Hepatocyte (in vitro differentiated cells): ENCODE data around the gene ALPG.

Source experiments
- EZH2 ChIP-seq: fragments of 200-600 bp; sonication (generic); IDR thresholded peaks from 2 replicates; pipeline ENCODE4 v1.6.1; 2016; ENCODE audit warnings: antibody characterized with exemption, mild to moderate bottlenecking, borderline replicate concordance
- EZH2phosphoT487 ChIP-seq: fragments of 200-600 bp; sonication (generic); IDR thresholded peaks from one replicate; pipeline ENCODE4 v1.6.1; 2018; ENCODE audit warnings: antibody characterized with exemption, mild to moderate bottlenecking, low read depth, moderate library complexity; ENCODE audit not compliant: unreplicated experiment, severe bottlenecking
- TF ChIP-seq, protein P1 (sequence below): fragments of 200-600 bp; sonication (generic); IDR thresholded peaks from 2 replicates; pipeline ENCODE4 v1.5.1; 2016; ENCODE audit warnings: antibody characterized with exemption, mild to moderate bottlenecking; ENCODE audit not compliant: poor library complexity

DNA sequence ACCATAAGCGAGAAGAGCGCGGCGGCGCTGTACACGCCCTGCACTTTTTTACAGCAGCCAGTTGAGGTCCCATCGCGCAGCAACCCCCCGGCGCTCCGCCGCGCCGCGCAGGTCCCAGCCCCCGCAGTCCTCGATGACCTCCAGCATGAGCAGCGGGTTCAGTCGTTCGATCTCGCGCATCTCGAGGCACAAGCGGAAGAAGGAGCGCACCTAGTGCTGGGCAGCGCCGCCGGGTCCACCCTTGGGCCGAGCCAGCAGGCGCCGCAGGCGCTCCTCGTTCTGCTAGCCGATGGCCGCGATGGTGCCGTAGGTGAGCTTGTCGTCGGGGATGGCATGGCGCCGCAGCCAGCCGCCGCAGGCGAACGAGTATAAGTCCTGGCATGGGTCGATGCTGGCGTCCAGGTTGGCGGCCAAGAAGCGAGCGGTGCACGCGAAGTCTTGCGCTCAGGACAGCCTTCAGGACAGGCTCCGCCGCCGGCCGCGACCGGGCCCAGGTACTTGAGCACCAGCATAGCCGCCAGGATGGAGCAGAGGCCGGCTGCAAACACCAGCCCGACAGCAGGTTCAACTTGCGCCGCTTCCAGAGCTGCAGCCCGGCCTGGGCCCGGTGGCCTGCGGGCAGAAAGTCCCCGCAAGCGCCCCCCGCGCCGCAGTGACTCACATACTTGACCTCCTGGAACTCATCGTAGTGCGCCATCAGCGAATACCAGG lies 19.7 kb upstream of the ALPG start:
- TF ChIP-seq, protein P1, sequence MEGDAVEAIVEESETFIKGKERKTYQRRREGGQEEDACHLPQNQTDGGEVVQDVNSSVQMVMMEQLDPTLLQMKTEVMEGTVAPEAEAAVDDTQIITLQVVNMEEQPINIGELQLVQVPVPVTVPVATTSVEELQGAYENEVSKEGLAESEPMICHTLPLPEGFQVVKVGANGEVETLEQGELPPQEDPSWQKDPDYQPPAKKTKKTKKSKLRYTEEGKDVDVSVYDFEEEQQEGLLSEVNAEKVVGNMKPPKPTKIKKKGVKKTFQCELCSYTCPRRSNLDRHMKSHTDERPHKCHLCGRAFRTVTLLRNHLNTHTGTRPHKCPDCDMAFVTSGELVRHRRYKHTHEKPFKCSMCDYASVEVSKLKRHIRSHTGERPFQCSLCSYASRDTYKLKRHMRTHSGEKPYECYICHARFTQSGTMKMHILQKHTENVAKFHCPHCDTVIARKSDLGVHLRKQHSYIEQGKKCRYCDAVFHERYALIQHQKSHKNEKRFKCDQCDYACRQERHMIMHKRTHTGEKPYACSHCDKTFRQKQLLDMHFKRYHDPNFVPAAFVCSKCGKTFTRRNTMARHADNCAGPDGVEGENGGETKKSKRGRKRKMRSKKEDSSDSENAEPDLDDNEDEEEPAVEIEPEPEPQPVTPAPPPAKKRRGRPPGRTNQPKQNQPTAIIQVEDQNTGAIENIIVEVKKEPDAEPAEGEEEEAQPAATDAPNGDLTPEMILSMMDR, result no peak
- TF ChIP-seq EZH2, result peak; percentile 35
- no peak for TF ChIP-seq EZH2phosphoT487
